H1 (cell line): ENCODE results near the gene IGSF11. TPM values are rescaled to one million over a fixed set of nuclear protein-coding genes. Genes with fewer than 3 reads are reported as not detected.

Experiments
- CTCF ChIA-PET: fragments of 300-600 bp; sonication (Branson Sonifier 250); formaldehyde crosslinking; loops from one replicate; lab custom pipeline; 2021; ENCODE audit not compliant: partially characterized antibody; lab: Charles Lee
- POLR2A ChIA-PET: fragments of 300-600 bp; sonication (Branson Sonifier 250); formaldehyde crosslinking; loops from one replicate; lab custom pipeline; 2021; ENCODE audit warnings: inconsistent platforms; ENCODE audit not compliant: partially characterized antibody; lab: Charles Lee
- DNase-seq, 2 experiments: peaks; one replicate each; pipeline versions ENCODE4 v3.0.0 to v3.0.0-alpha.2; 2010 to 2022; ENCODE audit warnings: low spot score in 2 of 2, low read depth in 1 of 2, mixed read lengths in 1 of 2
- FAIRE-seq: peaks from 2 replicates; lab custom pipeline; 2011; peaks lifted over from hg19 to GRCh38; lab: Jason Lieb, UNC
- H2AFZ ChIP-seq: 2 replicates; pipeline ENCODE4 v1.8.1; 2012; ENCODE audit warnings: low read length, inconsistent platforms
- H2AK5ac ChIP-seq: 2 replicates; pipeline ENCODE4 v1.6.1; 2013; ENCODE audit warnings: low read depth, low read length
- H2BK120ac ChIP-seq: replicated peaks from 2 replicates; pipeline ENCODE3; 2013; ENCODE audit warnings: low read depth, low read length, inconsistent platforms
- H2BK12ac ChIP-seq: 2 replicates; pipeline ENCODE4 v1.6.1; 2013; ENCODE audit warnings: low read depth, low read length
- H2BK15ac ChIP-seq: 2 replicates; pipeline ENCODE4 v1.6.1; 2013; ENCODE audit warnings: low read length
- H2BK20ac ChIP-seq: 2 replicates; pipeline ENCODE4 v1.6.1; 2013; ENCODE audit warnings: low read length
- H2BK5ac ChIP-seq: 2 replicates; pipeline ENCODE4 v1.6.1; 2013; ENCODE audit warnings: low read depth, low read length
- H3K14ac ChIP-seq: 2 replicates; pipeline ENCODE4 v1.6.1; 2013; ENCODE audit warnings: inconsistent platforms; ENCODE audit not compliant: insufficient read length
- H3K18ac ChIP-seq: 2 replicates; pipeline ENCODE4 v1.6.1; 2013; ENCODE audit warnings: low read length; ENCODE audit errors: extremely low read depth
- H3K23ac ChIP-seq: 2 replicates; pipeline ENCODE4 v1.6.1; 2013; ENCODE audit warnings: inconsistent platforms; ENCODE audit not compliant: insufficient read length
- H3K23me2 ChIP-seq: 2 replicates; pipeline ENCODE4 v1.6.1; 2013; ENCODE audit warnings: low read depth, low read length
- H3K27ac ChIP-seq: 2 replicates; pipeline ENCODE4 v1.6.1; 2011; ENCODE audit warnings: low read depth, low read length, inconsistent platforms
- H3K27me3 ChIP-seq, 4 experiments: replicated peaks in 1 of 4; 1 replicate in 1 of 4; 2 replicates in 3 of 4; pipeline versions ENCODE4 v1.6.1 to v1.8.1; 2011 to 2013; ENCODE audit warnings: low read length in 3 of 4, mild to moderate bottlenecking in 3 of 4, inconsistent platforms in 2 of 4, mixed read lengths in 2 of 4, moderate library complexity in 1 of 4; ENCODE audit not compliant: control insufficient read depth in 3 of 4, insufficient read depth in 3 of 4; ENCODE audit errors: extremely low read depth in 1 of 4
- H3K36me3 ChIP-seq, 4 experiments: 2 replicates each; pipeline versions ENCODE4 v1.6.1 to v1.8.1; 2011 to 2013; ENCODE audit warnings: mild to moderate bottlenecking in 4 of 4, low read length in 3 of 4, moderate library complexity in 2 of 4, control low read depth in 1 of 4, inconsistent platforms in 1 of 4; ENCODE audit not compliant: insufficient read depth in 4 of 4, control insufficient read depth in 2 of 4
- H3K4ac ChIP-seq: replicated peaks from 2 replicates; pipeline ENCODE3; 2013; ENCODE audit warnings: low read length, low read depth, mixed read lengths, inconsistent platforms; ENCODE audit not compliant: insufficient read length
- H3K4me1 ChIP-seq, 4 experiments: replicated peaks in 1 of 4; 1 replicate in 1 of 4; 2 replicates in 3 of 4; pipeline versions ENCODE4 v1.6.1 to v1.8.1; 2011 to 2013; ENCODE audit warnings: low read length in 3 of 4, inconsistent platforms in 2 of 4, mixed read lengths in 1 of 4; ENCODE audit not compliant: insufficient read depth in 4 of 4, control insufficient read depth in 3 of 4
- H3K4me2 ChIP-seq, 2 experiments: 2 replicates each; pipeline versions ENCODE4 v1.6.1 to v1.8.1; 2011 to 2013; ENCODE audit warnings: low read depth in 2 of 2, low read length in 2 of 2, control low read depth in 1 of 2, inconsistent platforms in 1 of 2, mild to moderate bottlenecking in 1 of 2; ENCODE audit not compliant: insufficient read depth in 1 of 2
- H3K4me3 ChIP-seq, 4 experiments: fragments of 200-600, 300-600 bp in 1 of 4; sonication (generic), shearing (Covaris generic), sonication (Bioruptor Twin) in 1 of 4; 2 replicates each; pipeline versions ENCODE4 v1.5.1 to v1.8.1; 2011 to 2016; ENCODE audit warnings: low read length in 4 of 4, low read depth in 3 of 4, control low read depth in 2 of 4, inconsistent platforms in 2 of 4, mild to moderate bottlenecking in 2 of 4, mixed read lengths in 1 of 4, moderate library complexity in 1 of 4; ENCODE audit not compliant: insufficient read depth in 2 of 4; ENCODE audit errors: extremely low read depth in 1 of 4
- H3K56ac ChIP-seq: replicated peaks from 2 replicates; pipeline ENCODE3; 2013; ENCODE audit warnings: low read depth, mild to moderate bottlenecking, mixed read lengths, low read length, inconsistent platforms; ENCODE audit not compliant: insufficient read length
- H3K79me1 ChIP-seq: 2 replicates; pipeline ENCODE4 v1.6.1; 2013; ENCODE audit warnings: low read depth, low read length, control low read depth
- H3K79me2 ChIP-seq, 2 experiments: 2 replicates each; pipeline versions ENCODE4 v1.6.1 to v1.8.1; 2012 to 2013; ENCODE audit warnings: low read length in 2 of 2, mild to moderate bottlenecking in 2 of 2, inconsistent platforms in 1 of 2; ENCODE audit not compliant: insufficient read depth in 2 of 2, control insufficient read depth in 1 of 2
- H3K9ac ChIP-seq, 4 experiments: replicated peaks in 1 of 4; 1 replicate in 1 of 4; 2 replicates in 3 of 4; pipeline versions ENCODE4 v1.6.1 to v1.8.1; 2011 to 2013; ENCODE audit warnings: low read depth in 3 of 4, low read length in 3 of 4, control low read depth in 2 of 4, mild to moderate bottlenecking in 2 of 4, moderate library complexity in 2 of 4, inconsistent platforms in 1 of 4; ENCODE audit errors: extremely low read depth in 1 of 4
- H3K9me3 ChIP-seq, 2 experiments: 2 replicates each; pipeline versions ENCODE4 v1.6.1 to v1.8.1; 2012 to 2013; ENCODE audit warnings: mild to moderate bottlenecking in 2 of 2, moderate library complexity in 2 of 2, control low read depth in 1 of 2, inconsistent platforms in 1 of 2, low read depth in 1 of 2, low read length in 1 of 2, mixed read lengths in 1 of 2; ENCODE audit not compliant: insufficient read depth in 2 of 2
- H4K20me1 ChIP-seq, 2 experiments: replicated peaks in 1 of 2; 2 replicates each; pipeline versions ENCODE3 to v1.8.1; 2011 to 2013; ENCODE audit warnings: inconsistent platforms in 2 of 2, low read length in 2 of 2, mild to moderate bottlenecking in 1 of 2; ENCODE audit not compliant: insufficient read depth in 2 of 2, control insufficient read depth in 1 of 2
- H4K5ac ChIP-seq: 2 replicates; pipeline ENCODE4 v1.6.1; 2013; ENCODE audit warnings: low read length, low read depth, mixed read lengths, inconsistent platforms; ENCODE audit not compliant: insufficient read length
- H4K8ac ChIP-seq: 2 replicates; pipeline ENCODE4 v1.8.0; 2013; ENCODE audit warnings: mild to moderate bottlenecking, moderate library complexity, low read length, inconsistent platforms; ENCODE audit not compliant: insufficient read depth; ENCODE audit errors: extremely low read depth
- H4K91ac ChIP-seq: replicated peaks from 2 replicates; pipeline ENCODE3; 2013; ENCODE audit warnings: low read length, mixed read lengths, inconsistent platforms; ENCODE audit not compliant: insufficient read length
- CREB1 ChIP-seq: IDR thresholded peaks from 2 replicates; pipeline ENCODE4 v1.6.1; 2012; ENCODE audit warnings: inconsistent platforms
- CTBP2 ChIP-seq: IDR thresholded peaks from 2 replicates; pipeline ENCODE4 v1.7.0; 2011; ENCODE audit warnings: borderline replicate concordance, mild to moderate bottlenecking, moderate library complexity, mixed read lengths, low read length; ENCODE audit not compliant: insufficient read depth, insufficient read length
- SP2 ChIP-seq: IDR thresholded peaks from 2 replicates; pipeline ENCODE4 v1.6.1; 2012; ENCODE audit warnings: mild to moderate bottlenecking, low read length, inconsistent platforms
- SP4 ChIP-seq: IDR thresholded peaks from 2 replicates; pipeline ENCODE4 v1.6.1; 2012; ENCODE audit warnings: low read length, inconsistent platforms
- SUZ12 ChIP-seq: fragments of 200-600 bp; sonication (generic); IDR thresholded peaks from 2 replicates; pipeline ENCODE4 v1.6.1; 2012; ENCODE audit warnings: mild to moderate bottlenecking, inconsistent platforms, low read length, moderate library complexity, mixed read lengths
- TCF12 ChIP-seq: IDR thresholded peaks from 2 replicates; pipeline ENCODE4 v1.6.1; 2011; ENCODE audit warnings: low read depth, mild to moderate bottlenecking, low read length
- WGBS, 2 experiments: shearing (Covaris generic) in 1 of 2; methylation state at CpG; one replicate each; pipeline versions ENCODE4 v1.1.6 to v1.1.7; 2013 to 2015; ENCODE audit warnings: low lambda C conversion rate in 2 of 2, mixed read lengths in 2 of 2, inconsistent platforms in 1 of 2, low coverage in 1 of 2, missing lambda C conversion rate in 1 of 2; ENCODE audit not compliant: insufficient replicate concordance in 2 of 2, insufficient coverage in 1 of 2, insufficient read length in 1 of 2; ENCODE audit errors: extremely low coverage in 1 of 2, missing lambda C conversion rate in 1 of 2; 5-methylcytosine and 5-hydroxymethylcytosine counted together
- polyA plus RNA-seq, 7 experiments: library from polyadenylated mRNA; depleted of rRNA in 3 of 7; stranded (reverse) in 5 of 7; unstranded in 2 of 7; fragments of >200 nt in 5 of 7; fragments of 200-250 nt in 2 of 7; gene quantifications; 1 replicate in 5 of 7; 2 replicates in 1 of 7; 4 replicates in 1 of 7; pipeline versions ENCODE4 v1.2.1 to v1.2.3, GENCODE V29; 2011 to 2013; ENCODE audit warnings: missing spikeins in 2 of 7, mixed read lengths in 2 of 7
- total RNA-seq: library from RNA; stranded (reverse); fragmentation: NEBNext Ultra II Directional; extraction: Animal tissue kit (Norgen Biotek cat#: 25700); gene quantifications from 2 replicates; pipeline ENCODE4 v1.2.1, GENCODE V29; 2021

Gene IGSF11
- total and polyA plus RNA-seq, 2 of the 8 experiments (the other 6 are each of a cell fraction or from before 2014, with no cell fraction given) = 1.1 to 4.1 TPM

DNA sequence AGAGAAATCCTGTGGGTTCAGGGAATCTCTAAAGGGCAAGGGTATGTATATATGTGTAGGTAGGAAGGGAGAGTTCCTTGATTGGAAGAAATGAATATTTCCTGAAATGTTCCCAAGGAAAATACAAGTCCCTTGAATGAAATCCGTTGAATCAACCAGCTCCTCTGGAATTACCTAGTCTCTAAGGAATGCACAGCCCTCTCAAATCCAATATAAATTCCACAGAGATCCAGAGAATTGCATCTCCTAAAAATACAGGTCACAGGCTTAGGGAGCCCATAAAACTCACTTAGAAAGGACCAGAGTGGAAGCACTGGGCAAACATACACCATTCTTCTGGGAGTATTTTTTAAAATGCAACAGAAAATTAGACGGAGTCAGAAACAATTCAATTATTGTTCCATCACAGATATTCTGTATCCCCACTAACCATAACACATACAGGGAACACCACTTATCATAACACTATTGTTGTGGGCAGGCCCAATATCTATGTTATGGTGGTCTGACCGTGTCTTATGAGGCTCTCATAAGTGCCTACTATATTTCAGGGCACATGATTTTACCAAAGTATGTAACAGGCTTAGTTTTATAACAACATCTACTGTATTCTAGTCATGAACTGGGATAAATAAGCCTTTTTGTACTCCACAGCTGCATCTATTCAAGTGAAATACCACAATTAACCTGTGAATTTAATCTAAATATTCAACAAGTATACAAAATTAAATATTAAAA lies 43.7 kb downstream of the IGSF11 start:
- H3K23me2 ChIP-seq = no peaks in the 10 kb centered on the region
- H2BK5ac ChIP-seq = no peak overlapping the region
- H3K79me1 ChIP-seq = no peaks in the 10 kb centered on the region
- no peak overlapping the region for H3K9ac ChIP-seq
- WGBS, 2 experiments = 88% methylated on average over 3 of the region's 3 CpGs; no CpG with 5 or more reads in 1 of the 2 experiments
- CTCF ChIA-PET = interaction anchor here (1.0 to 1.1 kb wide), 2 partner anchors 34 to 107 kb away, joined by 3 to 6 read pairs; no protein-coding TSS in a partner anchor
- no peaks in the 10 kb centered on the region for H3K27me3 ChIP-seq
- FAIRE-seq (no peak), DNase-seq (no peak)
- H3K4me1 ChIP-seq = peaks cover 0 to 15% (median 7%) of the 10 kb centered on the region in 4 experiments; a peak in 3 of 7 replicates
- H4K91ac ChIP-seq = no peak overlapping the region
- H4K5ac ChIP-seq = no peak overlapping the region
- H2BK15ac ChIP-seq = no peak overlapping the region
- H3K23ac ChIP-seq = no peak overlapping the region
- H3K4me2 ChIP-seq = no peak overlapping the region
- no peaks in the 10 kb centered on the region for H4K20me1 ChIP-seq
- POLR2A ChIA-PET = no interaction called here
- no peak for TF ChIP-seq SP2
- no peak for TF ChIP-seq CREB1
- TF ChIP-seq TCF12 = no peak
- no peak for TF ChIP-seq CTBP2
- no peak for TF ChIP-seq SP4
- TF ChIP-seq SUZ12 = no peak
- no peak overlapping the region for H3K4me3 ChIP-seq
- H2AFZ ChIP-seq = no peak overlapping the region
- H2BK20ac ChIP-seq = no peak overlapping the region
- no peak overlapping the region for H2AK5ac ChIP-seq
- no peak overlapping the region for H3K4ac ChIP-seq
- H4K8ac ChIP-seq = no peak overlapping the region
- no peak overlapping the region for H3K18ac ChIP-seq
- no peaks in the 10 kb centered on the region for H3K9me3 ChIP-seq
- no peaks in the 10 kb centered on the region for H3K36me3 ChIP-seq
- H2BK12ac ChIP-seq = no peak overlapping the region
- no peak overlapping the region for H2BK120ac ChIP-seq
- no peaks in the 10 kb centered on the region for H3K79me2 ChIP-seq
- H3K14ac ChIP-seq = no peak overlapping the region
- no peak overlapping the region for H3K27ac ChIP-seq
- no peak overlapping the region for H3K56ac ChIP-seq
